ENCODE data around the gene SCAMP4. TPM values are rescaled to one million over a fixed set of nuclear protein-coding genes. Genes with fewer than 3 reads are reported as not detected.

SCAMP4 gene
- total RNA-seq, 1 experiment from 2014 or later, result 63.3 TPM

DNA sequence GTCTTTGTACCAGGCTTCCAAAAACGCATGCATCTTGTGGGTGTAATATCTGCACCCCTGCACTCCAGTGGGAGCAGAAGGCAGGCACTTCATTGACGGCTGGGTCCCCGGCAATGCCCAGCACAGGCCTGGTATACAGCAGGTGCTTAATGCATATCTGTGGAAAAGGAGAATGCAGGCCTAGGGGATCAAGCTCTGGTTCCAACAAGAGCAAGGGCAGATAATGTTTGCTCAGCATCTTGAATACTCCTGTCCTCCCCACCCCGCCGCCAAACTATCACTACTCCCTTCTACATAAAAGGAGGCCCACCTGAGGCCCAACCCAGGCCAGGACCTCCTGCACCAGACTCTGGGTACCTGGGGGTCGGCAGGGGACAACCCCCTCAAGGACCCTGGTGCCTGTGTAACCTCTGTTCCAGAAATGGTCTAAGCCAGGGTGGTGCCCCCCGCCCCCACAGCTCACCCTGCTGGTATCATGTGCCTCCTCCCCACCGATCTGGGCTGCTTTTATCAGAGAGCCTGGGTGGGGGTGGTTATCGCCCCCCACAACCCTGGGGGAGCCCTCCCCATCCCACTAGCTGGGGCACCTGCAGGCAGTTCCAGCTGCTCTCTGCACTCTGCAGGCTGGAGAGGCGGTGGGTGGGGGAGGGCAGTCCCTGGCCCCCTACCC is 46.7 kb upstream of the SCAMP4 start:
- Histone ChIP-seq H3K9me2 (ENCODE audit: insufficient read depth) (no peaks in the 10 kb centered on the region), H2AFZ (ENCODE audit: low read depth, low read length, poor library complexity, severe bottlenecking) (no peak overlapping the region), H3K9me3 (ENCODE audit: control insufficient read depth in 1 of 2, insufficient read depth in 1 of 2, low read depth in 1 of 2, low read length in 2 of 2) (no peaks in the 10 kb centered on the region), H3K27ac (ENCODE audit: low read depth, low read length) (peak overlapping the region; percentile 62), H4K20me1 (ENCODE audit: insufficient read depth) (peaks cover 7% of the 10 kb centered on the region; the same call in 1 of the 2 replicates), H3K4me3 (replicated peaks in 1 of 2; ENCODE audit: low read depth in 1 of 2, low read length in 2 of 2) (no peak overlapping the region), H3K4me1 (ENCODE audit: control insufficient read depth in 1 of 2, insufficient read depth in 2 of 2, low read length in 2 of 2) (peaks cover 73 to 84% of the 10 kb centered on the region in 2 experiments), H3K4me2 (ENCODE audit: low read length) (peak overlapping the region; percentile 91), H3K27me3 (ENCODE audit: insufficient read depth, low read length) (no peaks in the 10 kb centered on the region), H3K36me3 (ENCODE audit: control insufficient read depth in 1 of 2, insufficient read depth in 2 of 2, low read length in 2 of 2) (peaks cover 0 to 12% of the 10 kb centered on the region in 2 experiments; a peak in 1 of 4 replicates), H3K79me2 (ENCODE audit: insufficient read depth, low read length) (peaks cover 91% of the 10 kb centered on the region), H3K9ac (ENCODE audit: low read length) (peak overlapping the region; percentile 97; the same call in 1 of the 2 replicates)
- intact Hi-C loops (cut with micrococcal nuclease), result no loop called here
- BruUV-seq (replicated peaks), result no TSS peak
- RAD21 ChIA-PET (ENCODE audit: low non-redundant PET in 1 of 2, low total read pairs in 2 of 2, uncharacterized antibody in 2 of 2, unreplicated experiment in 2 of 2), result no interaction called here
- no peak for DNase-seq (ENCODE audit: low read depth, low spot score)
- TF ChIP-seq TCF7L2 (IDR thresholded peaks at IDR 0.05; ENCODE audit: borderline replicate concordance, extremely low read depth, insufficient read depth, insufficient read length) (no peak), RAD21 (IDR thresholded peaks at IDR 0.05; ENCODE audit: low read depth) (no peak), POLR2AphosphoS5 (IDR thresholded peaks at IDR 0.05; ENCODE audit: low read depth, low read length) (no peak), YY1 (IDR thresholded peaks at IDR 0.05; ENCODE audit: extremely low read depth, insufficient replicate concordance, low read depth, low read length) (no peak), SRF (IDR thresholded peaks at IDR 0.05; ENCODE audit: low read depth) (no peak), EGR1 (IDR thresholded peaks at IDR 0.05; ENCODE audit: low read depth) (no peak), EZH2phosphoT487 (IDR thresholded peaks at IDR 0.05; ENCODE audit: borderline replicate concordance) (no peak), POLR2A (IDR thresholded peaks at IDR 0.05; ENCODE audit: borderline replicate concordance, extremely low read depth, insufficient read depth, insufficient read length) (no peak), SP1 (IDR thresholded peaks at IDR 0.05; ENCODE audit: low read depth) (no peak), ZFX (IDR thresholded peaks at IDR 0.05) (no peak), FOSL1 (IDR thresholded peaks at IDR 0.05; ENCODE audit: low read depth) (no peak)
- TF ChIP-seq, protein P1, sequence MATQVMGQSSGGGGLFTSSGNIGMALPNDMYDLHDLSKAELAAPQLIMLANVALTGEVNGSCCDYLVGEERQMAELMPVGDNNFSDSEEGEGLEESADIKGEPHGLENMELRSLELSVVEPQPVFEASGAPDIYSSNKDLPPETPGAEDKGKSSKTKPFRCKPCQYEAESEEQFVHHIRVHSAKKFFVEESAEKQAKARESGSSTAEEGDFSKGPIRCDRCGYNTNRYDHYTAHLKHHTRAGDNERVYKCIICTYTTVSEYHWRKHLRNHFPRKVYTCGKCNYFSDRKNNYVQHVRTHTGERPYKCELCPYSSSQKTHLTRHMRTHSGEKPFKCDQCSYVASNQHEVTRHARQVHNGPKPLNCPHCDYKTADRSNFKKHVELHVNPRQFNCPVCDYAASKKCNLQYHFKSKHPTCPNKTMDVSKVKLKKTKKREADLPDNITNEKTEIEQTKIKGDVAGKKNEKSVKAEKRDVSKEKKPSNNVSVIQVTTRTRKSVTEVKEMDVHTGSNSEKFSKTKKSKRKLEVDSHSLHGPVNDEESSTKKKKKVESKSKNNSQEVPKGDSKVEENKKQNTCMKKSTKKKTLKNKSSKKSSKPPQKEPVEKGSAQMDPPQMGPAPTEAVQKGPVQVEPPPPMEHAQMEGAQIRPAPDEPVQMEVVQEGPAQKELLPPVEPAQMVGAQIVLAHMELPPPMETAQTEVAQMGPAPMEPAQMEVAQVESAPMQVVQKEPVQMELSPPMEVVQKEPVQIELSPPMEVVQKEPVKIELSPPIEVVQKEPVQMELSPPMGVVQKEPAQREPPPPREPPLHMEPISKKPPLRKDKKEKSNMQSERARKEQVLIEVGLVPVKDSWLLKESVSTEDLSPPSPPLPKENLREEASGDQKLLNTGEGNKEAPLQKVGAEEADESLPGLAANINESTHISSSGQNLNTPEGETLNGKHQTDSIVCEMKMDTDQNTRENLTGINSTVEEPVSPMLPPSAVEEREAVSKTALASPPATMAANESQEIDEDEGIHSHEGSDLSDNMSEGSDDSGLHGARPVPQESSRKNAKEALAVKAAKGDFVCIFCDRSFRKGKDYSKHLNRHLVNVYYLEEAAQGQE (IDR thresholded peaks at IDR 0.05; ENCODE audit: low read depth), result no peak
- TF ChIP-seq, protein P2, sequence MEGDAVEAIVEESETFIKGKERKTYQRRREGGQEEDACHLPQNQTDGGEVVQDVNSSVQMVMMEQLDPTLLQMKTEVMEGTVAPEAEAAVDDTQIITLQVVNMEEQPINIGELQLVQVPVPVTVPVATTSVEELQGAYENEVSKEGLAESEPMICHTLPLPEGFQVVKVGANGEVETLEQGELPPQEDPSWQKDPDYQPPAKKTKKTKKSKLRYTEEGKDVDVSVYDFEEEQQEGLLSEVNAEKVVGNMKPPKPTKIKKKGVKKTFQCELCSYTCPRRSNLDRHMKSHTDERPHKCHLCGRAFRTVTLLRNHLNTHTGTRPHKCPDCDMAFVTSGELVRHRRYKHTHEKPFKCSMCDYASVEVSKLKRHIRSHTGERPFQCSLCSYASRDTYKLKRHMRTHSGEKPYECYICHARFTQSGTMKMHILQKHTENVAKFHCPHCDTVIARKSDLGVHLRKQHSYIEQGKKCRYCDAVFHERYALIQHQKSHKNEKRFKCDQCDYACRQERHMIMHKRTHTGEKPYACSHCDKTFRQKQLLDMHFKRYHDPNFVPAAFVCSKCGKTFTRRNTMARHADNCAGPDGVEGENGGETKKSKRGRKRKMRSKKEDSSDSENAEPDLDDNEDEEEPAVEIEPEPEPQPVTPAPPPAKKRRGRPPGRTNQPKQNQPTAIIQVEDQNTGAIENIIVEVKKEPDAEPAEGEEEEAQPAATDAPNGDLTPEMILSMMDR (IDR thresholded peaks at IDR 0.05 in 2 of 3, conservative IDR thresholded peaks at IDR 0.05 in 1 of 3; ENCODE audit: borderline replicate concordance in 1 of 3, insufficient read depth in 1 of 3, low read depth in 2 of 3, low read length in 2 of 3), result no peak
- TF ChIP-seq, protein P3, sequence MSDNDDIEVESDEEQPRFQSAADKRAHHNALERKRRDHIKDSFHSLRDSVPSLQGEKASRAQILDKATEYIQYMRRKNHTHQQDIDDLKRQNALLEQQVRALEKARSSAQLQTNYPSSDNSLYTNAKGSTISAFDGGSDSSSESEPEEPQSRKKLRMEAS (IDR thresholded peaks at IDR 0.05), result no peak
- CTCF ChIA-PET, result no interaction called here
- ATAC-seq, result no peak
- POLR2A ChIA-PET, result interaction anchor here (1.4 kb wide), 1 partner anchor 10 kb away, joined by 3 read pairs; the partner anchor contains the start of gene REXO1

All from HCT116 (cell line).